Epidermal melanocyte (primary cell): ENCODE measurements around the gene RSU1.

ENCODE experiments used
- DNase-seq: peaks from one replicate; pipeline ENCODE4 v3.0.0; 2011; ENCODE audit warnings: low spot score; ENCODE audit not compliant: insufficient read length

RSU1 gene

DNA sequence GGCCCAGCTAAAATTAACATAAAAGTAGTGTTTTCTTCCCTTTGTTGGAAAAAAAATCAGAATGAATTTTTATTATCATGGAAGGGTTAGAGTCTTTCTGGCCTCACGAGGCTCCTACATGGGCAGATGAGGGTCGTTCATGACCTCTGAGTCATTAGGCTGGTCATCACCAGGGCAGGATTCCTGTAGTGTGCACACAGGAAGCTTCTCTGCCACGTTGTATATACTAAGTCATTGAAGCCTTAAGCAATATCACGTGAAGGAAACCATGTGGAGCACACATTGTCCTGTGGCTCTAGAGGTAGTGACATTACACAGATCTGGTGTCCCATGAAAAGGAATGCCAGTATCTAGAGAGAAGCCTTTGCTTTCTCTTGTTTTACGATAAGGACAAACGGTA lies 210.8 kb downstream of the RSU1 start:
- DNase-seq, result no peak

DNA sequence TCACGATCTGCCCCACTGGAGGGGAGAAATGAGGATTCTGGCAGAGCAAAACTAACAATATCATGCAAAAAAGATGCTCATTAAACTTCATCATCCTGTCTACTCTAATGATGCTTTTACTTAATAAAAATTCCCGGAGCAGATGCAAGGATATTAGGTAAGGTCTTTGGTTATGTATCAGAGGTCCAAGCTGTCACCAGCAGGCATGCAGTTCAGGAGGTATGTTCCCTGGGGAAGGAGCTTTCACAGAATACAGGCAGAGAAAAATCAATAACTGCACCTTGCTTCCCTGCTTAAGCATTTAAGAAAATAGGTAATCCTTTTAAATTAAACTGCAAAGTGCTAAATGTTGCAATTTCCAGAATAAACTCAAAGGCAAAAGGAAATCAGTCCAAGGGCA lies 213.9 kb downstream of the RSU1 start:
- no peak for DNase-seq

- no peak for DNase-seq
Observed at GRCh38 chr10:16602104-16602775, 215.0 kb downstream of the RSU1 start.

DNA sequence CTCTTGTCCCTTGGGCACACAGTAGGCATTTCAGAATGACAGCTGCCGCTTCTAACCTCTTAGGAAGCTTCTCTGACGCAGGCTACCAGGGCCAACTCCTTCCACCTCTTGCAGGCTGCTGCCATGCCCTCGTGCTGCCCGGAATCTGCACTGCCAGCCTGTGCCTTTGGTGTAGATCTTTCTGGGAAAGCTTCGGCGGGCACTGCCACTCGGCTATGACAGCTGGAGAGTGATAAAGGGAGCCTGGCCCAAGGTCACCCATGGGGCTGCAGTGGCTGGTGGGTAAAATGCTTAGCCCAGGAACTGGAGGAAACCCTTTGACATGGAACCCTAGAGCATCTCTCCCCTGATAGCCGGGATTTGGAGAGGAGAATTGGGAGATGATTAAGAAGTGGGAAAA lies 217.6 kb downstream of the RSU1 start:
- no peak for DNase-seq

GRCh38 chr10:16597656-16598055 lies 219.6 kb downstream of the RSU1 start:
- DNase-seq, result no peak

- no peak for DNase-seq
Observed at GRCh38 chr10:16592378-16592777, 224.8 kb downstream of the RSU1 start.

DNA sequence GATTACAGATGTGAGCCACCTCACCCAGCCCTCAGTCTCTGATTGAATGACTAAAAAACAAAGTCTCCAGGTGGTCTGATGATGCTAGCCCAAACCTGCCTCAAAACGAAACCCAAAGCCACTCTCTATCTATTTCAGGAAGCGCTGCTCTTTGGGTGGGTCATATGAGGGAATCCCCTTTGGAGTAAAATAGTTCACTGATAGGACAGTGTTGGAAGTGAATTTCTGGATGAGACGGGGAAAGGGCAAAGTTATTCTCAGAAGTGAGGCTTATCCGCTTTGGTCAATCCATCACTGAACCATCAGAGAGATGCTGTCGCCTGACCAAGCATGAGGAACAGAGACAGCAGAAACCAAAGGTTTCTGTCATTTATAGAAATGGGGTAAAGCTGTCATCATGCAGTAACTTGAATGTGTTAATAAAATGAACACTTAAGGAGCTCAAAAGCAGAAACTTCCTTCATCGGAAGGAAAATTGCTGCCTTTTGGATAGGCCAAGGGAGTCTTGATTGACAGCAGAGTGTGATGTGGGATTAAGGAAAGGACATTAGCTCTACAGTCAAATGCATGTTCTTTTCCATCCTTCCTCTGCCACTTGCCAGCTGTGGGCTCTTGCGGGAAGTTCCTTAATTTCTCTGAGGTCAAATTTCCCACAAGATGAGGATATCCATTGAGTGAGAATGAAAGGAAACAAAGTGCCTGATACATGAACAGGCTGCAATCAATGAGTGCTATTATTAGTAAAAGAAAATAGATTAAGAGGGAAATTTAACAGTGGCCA lies 230.7 kb downstream of the RSU1 start:
- DNase-seq, result no peak

GRCh38 chr10:16585103-16585502 lies 232.1 kb downstream of the RSU1 start:
- no peak for DNase-seq

- DNase-seq, result no peak
Observed at GRCh38 chr10:16583382-16583781, 233.8 kb downstream of the RSU1 start.

DNA sequence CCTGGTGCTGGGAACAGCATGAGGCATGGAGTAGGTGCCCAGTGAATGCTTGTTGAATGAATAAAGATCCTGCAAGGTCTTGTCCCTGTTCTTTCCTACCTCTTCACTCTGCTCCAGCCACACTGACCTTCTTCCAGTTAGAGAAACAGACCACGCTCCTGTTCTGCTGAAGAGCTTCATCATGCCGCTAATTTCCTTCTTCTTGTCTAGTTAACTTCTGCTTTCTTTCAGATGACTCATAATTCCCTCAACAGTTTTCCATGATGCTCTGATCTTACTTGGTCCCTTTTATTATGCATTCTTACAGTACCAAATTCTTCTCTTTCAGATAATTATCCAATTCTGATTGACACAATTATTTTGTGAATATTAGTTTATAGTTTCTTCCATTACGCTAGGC lies 236.0 kb downstream of the RSU1 start:
- no peak for DNase-seq

DNA sequence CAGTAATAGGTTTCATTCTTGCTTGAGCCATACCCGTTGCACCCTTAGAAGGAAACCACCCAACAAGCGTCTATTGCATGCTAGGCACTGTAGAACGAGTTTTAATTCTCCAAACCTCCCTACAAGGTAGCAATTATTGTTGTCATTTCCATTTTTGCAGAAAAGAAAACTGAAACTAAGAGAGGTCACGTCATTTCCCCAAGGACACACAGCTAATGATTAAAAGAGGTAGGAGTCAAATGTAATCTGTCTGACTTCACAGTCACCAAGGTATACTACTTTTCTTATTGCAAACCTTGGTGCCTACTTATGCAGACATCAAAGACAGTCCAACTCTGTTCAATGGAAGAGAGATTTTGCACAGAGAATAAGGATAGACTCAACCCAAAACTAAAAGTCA lies 246.5 kb downstream of the RSU1 start:
- DNase-seq, result no peak

DNA sequence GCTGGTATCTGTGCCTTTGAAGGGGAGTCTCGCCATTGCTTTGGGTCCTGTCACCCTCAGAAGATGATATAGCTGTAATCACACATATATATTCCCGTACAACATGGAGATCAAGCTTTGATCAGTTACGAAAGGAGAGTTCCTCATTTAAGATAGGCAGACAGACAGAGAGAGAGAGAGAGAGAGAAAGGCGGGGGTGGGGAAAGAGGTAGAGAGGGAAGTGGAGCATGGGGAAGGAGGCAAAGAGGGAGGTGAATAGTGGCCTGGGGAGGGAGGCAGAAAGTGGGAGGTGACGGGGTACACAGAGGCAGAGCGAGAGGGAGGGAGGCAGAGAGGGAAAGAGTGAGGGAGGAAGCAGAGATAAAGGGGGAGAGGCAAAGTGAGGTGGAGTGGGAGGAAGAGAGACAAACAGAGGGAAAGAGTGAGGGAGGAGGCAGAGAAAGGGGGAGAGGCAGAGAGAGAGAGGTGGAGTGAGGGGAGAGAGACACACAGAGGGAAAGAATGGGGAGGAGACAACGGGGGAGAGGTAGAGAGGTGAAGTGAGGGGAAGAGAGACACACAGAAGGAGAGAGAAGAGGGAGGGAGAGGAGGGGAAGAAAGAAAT lies 250.9 kb downstream of the RSU1 start:
- no peak for DNase-seq

GRCh38 chr10:16565604-16566003 lies 251.6 kb downstream of the RSU1 start:
- DNase-seq, result no peak

- DNase-seq, result no peak
Observed at GRCh38 chr10:16562891-16563290, 254.3 kb downstream of the RSU1 start.

- no peak for DNase-seq
Observed at GRCh38 chr10:16559236-16559773, 257.9 kb downstream of the RSU1 start.

GRCh38 chr10:16547973-16548372 lies 269.3 kb downstream of the RSU1 start:
- DNase-seq, result no peak

GRCh38 chr10:16545116-16545736 lies 272.0 kb downstream of the RSU1 start:
- DNase-seq, result peak; percentile 41

GRCh38 chr10:16544591-16544990 lies 272.6 kb downstream of the RSU1 start:
- DNase-seq, result no peak

- DNase-seq, result no peak
Observed at GRCh38 chr10:16544099-16544498, 273.1 kb downstream of the RSU1 start.
